GM19452 (cell line): ENCODE results near the gene GPLD1.
"Not testable (repeated sequence)": the region's sequence is repeated elsewhere in the genome, so short reads cannot be mapped to it uniquely, and the experiment has no call there.

Experiments used
- ATAC-seq: cut with Tn5 transposase; IDR thresholded peaks from one replicate; pipeline ENCODE4 v1.9.1; 2021; ENCODE audit not compliant: unreplicated experiment

GPLD1 gene, protein sequence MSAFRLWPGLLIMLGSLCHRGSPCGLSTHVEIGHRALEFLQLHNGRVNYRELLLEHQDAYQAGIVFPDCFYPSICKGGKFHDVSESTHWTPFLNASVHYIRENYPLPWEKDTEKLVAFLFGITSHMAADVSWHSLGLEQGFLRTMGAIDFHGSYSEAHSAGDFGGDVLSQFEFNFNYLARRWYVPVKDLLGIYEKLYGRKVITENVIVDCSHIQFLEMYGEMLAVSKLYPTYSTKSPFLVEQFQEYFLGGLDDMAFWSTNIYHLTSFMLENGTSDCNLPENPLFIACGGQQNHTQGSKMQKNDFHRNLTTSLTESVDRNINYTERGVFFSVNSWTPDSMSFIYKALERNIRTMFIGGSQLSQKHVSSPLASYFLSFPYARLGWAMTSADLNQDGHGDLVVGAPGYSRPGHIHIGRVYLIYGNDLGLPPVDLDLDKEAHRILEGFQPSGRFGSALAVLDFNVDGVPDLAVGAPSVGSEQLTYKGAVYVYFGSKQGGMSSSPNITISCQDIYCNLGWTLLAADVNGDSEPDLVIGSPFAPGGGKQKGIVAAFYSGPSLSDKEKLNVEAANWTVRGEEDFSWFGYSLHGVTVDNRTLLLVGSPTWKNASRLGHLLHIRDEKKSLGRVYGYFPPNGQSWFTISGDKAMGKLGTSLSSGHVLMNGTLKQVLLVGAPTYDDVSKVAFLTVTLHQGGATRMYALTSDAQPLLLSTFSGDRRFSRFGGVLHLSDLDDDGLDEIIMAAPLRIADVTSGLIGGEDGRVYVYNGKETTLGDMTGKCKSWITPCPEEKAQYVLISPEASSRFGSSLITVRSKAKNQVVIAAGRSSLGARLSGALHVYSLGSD

DNA sequence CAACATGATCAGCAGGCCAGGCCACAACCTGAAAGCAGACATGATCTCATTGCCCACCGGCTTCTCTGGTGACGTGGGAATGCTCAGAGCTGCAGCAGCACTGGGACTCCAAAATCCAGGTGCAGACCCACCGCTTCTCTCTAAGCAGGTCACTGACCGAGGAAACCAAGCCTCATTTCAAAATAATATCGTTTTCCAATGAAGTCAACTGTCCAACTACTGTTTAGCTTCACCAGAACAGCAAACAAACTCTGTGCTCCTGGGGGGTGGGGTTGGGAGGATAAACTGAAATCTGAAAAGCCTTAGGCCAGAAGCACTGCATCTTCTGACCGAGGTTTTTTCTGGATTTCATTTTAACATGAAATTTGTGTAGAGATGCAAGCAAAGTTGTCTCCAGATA, at the start of gene GPLD1:
GPLD1 (minus strand) TSS at position 109 of the 400 bp plus-strand sequence; CDS start at position 42, 67 bp downstream.
- ATAC-seq = no peak

DNA sequence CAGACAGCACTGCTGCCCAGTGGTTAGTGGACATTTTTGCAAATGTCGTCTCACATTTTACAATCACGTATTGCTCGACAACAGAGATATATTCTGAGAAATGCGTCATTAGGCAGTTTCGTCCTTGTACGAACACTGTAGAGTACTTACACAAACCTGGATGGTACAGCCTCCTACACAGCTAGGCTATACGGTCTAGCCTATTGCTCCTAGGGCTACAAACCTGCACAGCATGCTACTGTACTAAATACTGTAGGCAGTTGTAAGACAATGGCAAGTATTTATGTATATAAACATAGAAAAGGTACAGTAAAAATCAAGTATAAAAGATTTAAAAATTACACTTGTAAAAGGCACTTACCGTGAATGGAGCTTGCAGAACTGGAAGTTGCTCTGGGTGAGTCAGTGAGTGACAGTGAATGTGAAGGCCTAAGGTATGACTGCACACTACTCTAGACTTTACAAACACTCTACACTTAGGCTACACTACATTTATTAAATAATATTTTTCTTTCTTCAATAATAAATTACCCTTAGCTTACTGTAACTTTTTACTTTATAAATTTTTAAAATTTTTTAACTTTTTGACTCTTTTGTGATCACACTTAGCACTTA, 48.5 kb upstream of the GPLD1 start:
- no peak for ATAC-seq

DNA sequence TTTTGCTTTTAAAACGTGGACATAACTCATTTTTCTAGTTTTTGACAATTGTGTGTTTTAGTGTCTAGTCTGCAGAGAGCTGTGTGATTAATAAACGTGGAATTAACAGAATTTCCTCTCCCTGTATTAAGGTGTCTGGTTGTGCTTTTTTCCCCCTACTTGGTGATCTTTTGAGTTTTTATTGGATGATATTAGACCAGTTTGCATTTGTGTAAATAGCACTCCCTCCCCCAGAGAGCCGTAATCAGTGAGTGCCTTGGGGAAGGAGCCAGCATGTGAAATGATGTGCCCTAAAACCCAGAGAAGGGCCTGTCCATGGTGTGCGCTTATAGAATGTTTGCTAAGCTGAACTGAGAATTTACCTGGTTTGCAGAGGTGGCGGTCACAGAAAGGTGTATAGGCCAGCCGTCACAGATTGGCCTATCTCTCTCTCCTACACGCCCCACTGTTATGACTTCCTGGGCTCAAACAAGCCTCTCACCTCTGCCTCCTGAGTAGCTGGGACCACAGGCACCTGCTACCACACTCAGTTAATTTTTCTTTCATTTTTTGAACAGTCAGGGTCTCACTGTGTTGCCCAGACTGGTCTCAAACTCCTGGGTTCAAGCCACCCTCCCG, 47.8 kb upstream of the GPLD1 start:
- ATAC-seq = no peak

DNA sequence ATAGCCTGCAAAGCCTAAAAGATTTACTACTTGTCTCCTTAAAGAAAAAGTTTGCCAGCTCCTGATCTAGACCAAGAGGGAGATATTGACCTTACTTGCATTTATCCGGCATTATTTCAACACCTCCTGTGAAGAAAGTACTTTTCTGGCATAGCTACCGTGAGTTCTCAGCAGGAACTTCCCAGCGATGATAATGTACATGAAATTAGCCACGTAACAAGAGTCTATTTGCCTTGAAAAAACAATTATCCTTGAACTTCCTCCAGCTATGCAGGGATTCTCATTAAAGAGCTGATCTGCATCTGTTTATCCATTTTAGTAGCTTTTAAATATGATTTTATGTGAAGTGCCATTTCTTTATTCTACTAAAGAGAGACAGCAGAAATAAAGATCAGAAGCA, 47.1 kb upstream of the GPLD1 start:
- no peak for ATAC-seq

DNA sequence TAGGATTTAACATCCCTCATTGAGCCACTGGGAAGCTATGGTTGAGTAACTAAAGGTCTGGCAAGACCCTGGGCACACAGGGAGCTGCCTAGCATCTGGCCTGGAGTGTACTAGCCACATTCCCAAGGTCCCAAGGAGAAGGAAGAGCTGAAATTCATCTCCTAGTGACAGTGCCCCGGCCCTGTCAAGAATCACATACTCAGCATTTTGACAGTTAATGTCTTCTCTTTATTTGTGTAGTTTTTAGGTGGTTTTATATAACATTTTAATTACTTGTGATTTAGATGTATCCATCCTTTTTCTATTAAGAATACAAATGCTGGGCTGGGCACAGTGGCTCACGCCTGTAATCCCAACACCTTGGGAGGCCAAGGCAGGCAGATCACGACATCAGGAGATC, 45.8 kb upstream of the GPLD1 start:
- no peak for ATAC-seq

DNA sequence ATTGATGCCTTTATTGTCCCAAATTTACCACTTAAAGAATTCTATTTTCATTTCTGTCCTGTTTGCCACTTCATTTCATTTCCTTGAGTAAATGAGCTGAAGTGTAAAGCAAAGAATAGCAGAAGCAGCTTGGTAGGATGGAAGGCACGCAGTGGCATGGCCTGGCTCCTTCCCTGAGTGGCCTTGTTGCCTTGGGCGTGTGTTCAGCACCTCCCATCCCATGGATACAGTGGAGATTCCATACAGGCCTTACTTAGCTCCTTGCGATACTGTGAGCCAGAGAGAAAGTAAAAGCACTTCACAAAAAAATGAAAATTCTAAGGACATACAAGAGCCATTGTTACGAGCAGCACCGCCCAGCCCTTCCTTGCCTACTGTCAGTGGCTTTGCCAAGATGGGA, 45.0 kb upstream of the GPLD1 start:
- no peak for ATAC-seq

DNA sequence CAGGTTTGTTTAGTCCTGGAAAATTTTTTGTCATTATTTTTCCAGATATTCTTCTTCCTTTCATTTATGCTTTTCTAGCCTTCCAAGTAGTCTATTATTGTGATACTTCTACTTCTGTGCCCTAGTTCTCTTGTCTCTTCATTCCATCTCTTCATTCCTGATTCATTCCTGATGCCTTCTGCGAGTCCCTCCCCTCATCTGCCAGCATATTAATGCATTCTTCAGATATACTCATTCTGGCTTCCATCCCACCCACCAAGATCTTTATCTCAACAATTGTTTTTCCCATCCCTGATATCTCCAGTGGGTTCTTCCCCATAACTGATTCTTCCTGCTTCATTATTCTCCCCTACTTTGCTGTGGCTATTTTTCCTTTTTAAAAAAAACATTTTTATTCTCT, 40.6 kb upstream of the GPLD1 start:
- no peak for ATAC-seq

DNA sequence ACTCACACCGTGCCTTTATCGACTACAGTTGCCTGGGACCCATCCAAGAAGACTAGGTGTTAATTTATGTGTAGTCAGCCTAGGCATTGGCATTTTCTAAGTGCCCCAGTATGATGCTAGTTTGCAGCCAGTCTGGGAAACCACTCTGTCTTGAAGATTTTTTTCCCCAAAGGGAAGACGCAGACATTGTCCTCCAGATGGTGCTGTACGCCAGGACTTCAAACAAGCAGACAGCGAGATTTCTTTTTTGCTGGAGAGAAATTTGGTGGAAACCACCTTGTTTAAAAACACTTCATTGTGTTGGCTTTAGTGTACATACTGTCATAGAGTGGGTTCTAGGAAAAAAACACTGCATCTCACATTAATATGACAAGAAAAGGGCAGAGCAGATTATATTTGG, 35.4 kb upstream of the GPLD1 start:
- no peak for ATAC-seq

DNA sequence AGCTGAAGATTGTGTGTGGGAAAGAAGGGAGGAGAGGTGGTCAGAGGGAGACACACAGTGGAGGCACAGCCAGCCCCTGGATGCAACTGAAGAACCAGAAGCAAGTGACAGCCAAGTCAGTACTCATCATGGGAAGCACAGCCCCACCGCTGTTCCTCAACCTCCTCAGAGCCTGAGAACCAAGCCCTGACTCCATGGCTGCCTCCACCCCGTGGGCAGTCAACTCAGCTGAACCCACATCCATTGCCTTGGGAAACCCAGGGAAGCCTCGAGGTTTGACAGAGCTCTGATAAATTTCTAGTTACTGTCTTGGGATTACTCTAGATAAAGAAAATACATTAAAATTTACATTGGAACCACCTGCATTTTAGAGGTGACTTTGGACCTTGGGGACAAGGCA, 35.0 kb upstream of the GPLD1 start:
- no peak for ATAC-seq

DNA sequence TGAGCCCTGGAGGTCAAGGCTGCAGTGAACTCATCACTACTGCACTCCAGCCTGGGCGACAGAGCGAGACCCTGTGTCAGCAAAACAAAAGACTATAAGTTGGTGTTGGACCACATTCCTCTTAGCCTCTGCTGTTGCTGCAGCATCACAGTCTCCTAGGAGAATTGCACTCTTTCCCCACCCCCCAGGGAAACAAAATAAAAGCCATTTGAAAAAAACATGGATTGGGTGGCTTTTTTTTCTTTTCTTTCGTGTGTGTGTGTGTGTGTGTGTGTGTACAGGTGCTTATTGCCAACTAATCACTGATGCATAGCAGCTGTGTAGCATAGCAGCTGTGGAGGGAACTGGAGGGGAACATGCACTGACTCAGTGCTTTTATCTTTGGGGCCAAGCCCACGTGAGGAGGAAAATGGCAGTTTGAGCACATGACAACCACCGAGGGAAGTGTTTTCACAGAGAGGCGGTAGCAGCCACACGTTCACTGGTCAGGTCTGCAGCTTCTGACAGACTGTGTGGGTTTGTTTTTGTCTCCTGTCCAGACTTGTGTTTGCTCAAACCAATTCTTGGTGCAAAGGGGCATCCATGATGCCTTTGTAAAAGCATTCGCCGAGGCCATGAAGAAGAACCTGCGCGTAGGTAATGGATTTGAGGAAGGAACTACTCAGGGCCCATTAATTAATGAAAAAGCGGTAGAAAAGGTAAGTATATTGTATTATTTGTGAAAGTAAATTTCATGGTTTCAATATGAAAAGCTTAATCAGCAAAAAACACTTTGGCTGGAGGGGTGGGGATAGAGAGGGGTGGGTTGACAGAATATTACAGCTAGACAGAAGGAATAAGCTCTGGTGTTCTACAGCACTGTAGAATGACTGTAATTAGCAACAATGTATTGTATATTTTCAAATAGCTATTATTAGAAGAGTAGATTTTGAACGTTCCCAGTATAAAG, 33.1 kb upstream of the GPLD1 start:
- peak; percentile 35 for ATAC-seq

DNA sequence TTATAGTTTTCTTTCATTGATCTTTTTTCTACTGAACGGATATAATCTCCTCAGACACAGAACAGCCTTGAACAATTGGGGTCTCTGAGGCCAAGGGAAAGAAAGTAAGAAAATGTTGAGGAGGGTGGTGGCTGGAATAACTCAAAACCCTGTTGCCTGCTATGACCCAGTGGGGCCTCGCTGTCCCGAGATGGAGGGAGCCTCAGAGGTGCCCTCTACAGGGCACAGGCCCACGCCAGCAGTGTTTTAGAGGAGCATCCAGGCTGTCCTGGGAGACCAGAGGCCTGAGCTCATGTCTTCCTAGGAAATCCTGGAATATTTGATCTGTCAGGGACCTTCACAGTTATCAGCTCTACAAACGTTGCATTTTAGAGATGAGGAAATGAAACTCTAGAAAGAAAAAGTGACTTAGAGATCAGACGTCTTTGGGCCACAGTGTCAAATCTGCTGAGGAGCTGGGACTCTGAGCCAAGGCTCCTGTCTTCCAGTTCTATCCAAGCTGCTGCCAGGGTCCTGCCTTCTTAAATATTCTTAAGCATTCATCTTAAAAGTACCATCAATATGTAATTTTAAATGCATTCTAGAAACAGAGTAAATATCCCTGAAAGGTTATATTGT, 31.7 kb upstream of the GPLD1 start:
- no peak for ATAC-seq

DNA sequence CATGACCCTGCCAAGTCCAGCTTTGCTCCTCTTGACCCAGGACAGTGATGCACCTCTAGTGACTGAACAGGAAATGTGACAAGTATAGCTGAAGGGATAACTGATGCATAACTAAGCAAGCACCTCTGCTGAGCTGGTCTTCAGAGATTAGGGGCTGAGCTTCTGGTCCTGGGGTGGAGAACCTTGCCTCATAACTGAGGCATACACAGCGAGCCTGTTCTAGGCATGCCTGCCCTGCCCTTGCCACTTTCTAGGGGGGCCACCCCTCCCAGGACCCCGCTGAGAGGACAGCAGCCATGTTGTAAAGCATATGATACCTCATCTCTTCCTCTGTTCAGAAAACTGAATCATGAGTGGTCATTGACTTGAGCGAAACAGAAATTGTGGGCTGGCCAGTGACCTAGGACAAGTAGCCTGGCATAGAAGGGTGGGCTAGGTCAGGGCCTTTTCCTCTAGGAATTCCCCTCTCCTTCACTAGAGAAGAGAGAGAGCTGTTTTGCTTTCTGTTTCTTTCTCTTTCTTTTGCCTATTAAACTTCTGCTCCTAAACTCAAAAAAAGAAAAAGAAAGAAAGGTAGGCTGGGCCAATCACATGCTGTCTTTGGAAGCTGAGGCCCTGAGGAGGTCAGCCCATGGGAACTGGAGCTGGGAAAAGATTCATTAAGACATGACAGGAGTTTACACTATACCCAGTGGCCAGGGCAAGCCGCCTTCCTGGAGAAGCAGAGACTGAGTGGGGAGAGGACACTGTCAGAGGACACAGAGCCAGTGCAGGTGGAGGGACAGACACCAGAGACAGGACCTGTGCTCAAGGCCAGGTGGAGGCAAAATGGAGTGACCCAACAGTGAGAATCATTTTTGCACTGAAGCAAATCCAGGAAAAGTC, 28.5 kb upstream of the GPLD1 start:
- peak; percentile 77 for ATAC-seq

DNA sequence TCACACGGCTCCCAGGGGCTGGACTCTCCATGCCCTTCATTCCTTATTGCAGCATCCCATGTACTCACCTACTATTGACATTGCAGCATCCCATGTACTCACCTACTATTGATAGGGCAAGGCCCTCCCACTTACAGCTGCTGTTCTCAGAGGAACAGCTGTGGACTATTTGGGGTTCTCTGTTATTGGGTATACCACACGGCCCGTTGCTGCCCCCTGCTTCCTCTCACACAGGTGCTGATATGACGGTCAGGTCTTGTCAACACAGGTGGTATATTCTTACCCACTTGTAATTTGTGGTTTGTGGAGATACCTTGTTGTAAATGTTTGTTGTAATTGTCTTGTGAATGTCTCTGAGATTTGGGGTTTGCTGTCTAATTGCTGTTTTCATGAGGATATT, 24.2 kb upstream of the GPLD1 start:
- ATAC-seq = no peak

DNA sequence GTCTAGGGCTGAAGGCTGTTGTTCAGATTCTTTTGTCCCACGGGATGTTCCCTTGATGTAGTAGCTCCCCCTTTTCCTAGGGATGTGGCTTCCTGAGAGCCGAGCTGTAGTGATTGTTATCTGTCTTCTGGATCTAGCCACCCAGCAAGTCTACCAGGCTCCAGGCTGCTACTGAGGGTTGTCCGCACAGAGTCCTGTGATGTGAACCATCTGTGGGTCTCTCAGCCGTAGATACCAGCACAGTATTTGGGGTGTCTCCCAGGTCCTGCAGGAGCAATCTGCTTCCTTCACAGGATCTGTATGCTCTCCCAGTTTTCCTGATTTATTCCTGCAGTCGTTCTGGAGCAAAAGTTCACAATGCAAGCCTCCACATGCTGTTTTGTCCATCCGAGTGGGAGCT, 22.6 kb upstream of the GPLD1 start:
- ATAC-seq = not testable (repeated sequence)

DNA sequence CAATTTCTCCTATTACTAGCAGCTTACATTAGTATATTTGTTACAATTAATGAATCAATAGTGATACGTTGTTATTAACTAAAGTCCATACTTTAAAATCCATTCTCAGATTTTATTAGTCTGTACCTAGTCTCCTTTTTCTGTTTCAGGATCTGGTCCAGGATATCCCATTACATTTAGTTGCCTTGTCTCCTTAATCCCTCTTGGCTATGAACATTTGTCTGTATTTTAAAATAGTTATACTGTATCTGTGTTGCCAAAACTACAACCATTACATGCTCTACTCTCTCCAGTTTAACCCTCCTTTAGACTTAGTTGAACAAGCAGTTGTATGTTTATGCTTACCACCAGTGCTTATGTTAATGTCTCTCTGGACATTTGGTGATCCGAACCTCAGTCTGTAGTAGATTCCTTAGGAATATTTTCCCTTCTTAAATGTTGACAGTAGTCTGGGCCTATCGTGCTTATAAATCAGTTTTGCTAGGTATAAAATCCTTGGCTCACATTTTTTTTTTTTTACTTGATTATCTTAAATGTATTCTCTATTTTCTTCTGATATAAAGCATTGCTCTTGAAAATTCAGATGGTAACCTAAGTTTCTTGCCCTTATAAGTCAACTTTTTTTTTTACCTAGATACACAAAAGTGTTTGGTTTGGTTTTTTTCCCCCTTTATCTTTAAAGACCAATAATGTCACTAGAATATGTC, 17.6 kb upstream of the GPLD1 start:
- no peak for ATAC-seq

DNA sequence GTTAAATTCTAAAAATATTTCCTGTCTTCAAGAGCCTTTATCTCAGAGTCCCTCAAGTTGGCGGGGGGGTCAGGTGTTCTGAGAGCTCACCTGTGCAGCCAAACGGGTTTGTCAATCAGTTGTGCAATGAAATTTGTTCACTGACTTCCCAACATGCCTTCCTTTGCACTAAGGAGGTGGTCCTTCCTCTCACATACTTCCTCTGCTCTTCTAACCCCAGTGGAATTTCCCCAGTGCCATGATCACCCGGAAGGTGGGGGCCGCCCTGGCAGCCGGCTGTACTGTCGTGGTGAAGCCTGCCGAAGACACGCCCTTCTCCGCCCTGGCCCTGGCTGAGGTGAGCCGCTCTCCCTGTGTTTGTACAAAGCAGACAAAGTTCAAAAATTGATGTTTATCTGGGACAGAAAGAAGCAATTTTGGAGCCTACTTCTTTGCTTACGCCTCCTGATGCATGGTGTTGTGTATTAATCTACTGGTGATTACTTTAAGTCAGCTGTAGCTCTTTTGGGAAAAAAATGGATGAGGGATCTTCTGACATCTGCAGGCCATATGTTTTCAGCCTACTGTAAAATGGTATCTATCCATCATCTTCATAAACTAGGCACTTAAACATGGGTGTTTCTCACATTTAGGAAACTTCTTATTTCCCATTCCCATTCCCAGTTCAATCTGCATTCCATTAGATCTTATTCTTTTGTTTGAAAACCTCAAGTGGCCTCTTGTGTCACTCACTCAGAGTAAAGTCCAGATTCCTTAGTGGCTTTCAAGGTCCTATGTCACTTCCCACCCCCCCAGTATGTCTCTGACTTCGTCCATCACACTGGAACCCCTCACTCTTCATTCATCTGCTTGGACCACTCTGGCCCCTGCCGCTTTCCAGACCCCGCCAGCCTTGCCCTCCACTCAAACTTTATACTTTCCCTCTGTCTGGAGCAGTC, 15.5 kb upstream of the GPLD1 start:
- no peak for ATAC-seq

DNA sequence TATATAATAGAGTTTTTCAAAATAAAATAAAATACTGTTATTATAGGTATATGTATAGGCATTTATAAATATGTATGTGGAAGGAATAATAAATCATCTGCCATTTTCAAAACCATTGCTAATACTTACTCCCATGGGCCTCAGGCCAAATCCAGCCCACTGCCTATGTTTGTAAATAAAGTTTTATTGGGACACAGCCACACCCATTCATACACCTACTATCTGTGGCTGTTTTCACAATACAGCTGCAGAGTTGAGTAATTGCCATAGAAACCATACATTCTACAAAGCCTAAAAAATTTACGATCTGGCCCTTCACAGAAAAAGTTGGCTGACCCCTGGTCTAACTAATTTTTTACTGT, 14.9 kb upstream of the GPLD1 start:
- ATAC-seq = no peak
